H9 (cell line): ENCODE measurements around the gene HNRNPF. TPM values are rescaled to one million over a fixed set of nuclear protein-coding genes. Genes with fewer than 3 reads are reported as not detected.

Source experiments
- DNase-seq: peaks from one replicate; pipeline ENCODE4 v3.0.0-alpha.2; 2017
- H2AFZ ChIP-seq: one replicate; pipeline ENCODE4 v1.6.1; 2013; ENCODE audit warnings: mild to moderate bottlenecking, low read length, control low read depth, moderate library complexity
- H2AK5ac ChIP-seq: 2 replicates; pipeline ENCODE4 v1.6.1; 2013; ENCODE audit warnings: low read length, control low read depth, mixed read lengths; ENCODE audit not compliant: insufficient read length
- H2BK120ac ChIP-seq: one replicate; pipeline ENCODE4 v1.6.1; 2013; ENCODE audit warnings: low read depth, mild to moderate bottlenecking, low read length, control low read depth, inconsistent platforms; ENCODE audit not compliant: poor library complexity, severe bottlenecking
- H2BK12ac ChIP-seq: 2 replicates; pipeline ENCODE4 v1.6.1; 2013; ENCODE audit warnings: low read length, control low read depth, mixed read lengths, low read depth; ENCODE audit not compliant: insufficient read length
- H2BK15ac ChIP-seq: 2 replicates; pipeline ENCODE4 v1.6.1; 2013; ENCODE audit warnings: low read depth, low read length, control low read depth
- H2BK20ac ChIP-seq: one replicate; pipeline ENCODE4 v1.6.1; 2013; ENCODE audit warnings: low read depth, mild to moderate bottlenecking, low read length, control low read depth, inconsistent platforms; ENCODE audit not compliant: poor library complexity, severe bottlenecking
- H2BK5ac ChIP-seq: 2 replicates; pipeline ENCODE4 v1.6.1; 2013; ENCODE audit warnings: low read length, control low read depth, mixed read lengths; ENCODE audit not compliant: insufficient read length
- H3K14ac ChIP-seq: 2 replicates; pipeline ENCODE4 v1.6.1; 2013; ENCODE audit warnings: low read length, control low read depth; ENCODE audit not compliant: insufficient read depth
- H3K18ac ChIP-seq: 2 replicates; pipeline ENCODE4 v1.6.1; 2013; ENCODE audit warnings: low read depth, mild to moderate bottlenecking, mixed read lengths, low read length, control low read depth; ENCODE audit not compliant: insufficient read length
- H3K23ac ChIP-seq: 2 replicates; pipeline ENCODE4 v1.6.1; 2013; ENCODE audit warnings: low read length, control low read depth, mixed read lengths, low read depth; ENCODE audit not compliant: insufficient read length
- H3K23me2 ChIP-seq: 2 replicates; pipeline ENCODE4 v1.6.1; 2013; ENCODE audit warnings: low read depth, mild to moderate bottlenecking, mixed read lengths, low read length, control low read depth; ENCODE audit not compliant: insufficient read length, poor library complexity, severe bottlenecking
- H3K27ac ChIP-seq: 2 replicates; pipeline ENCODE4 v1.5.1; 2013; ENCODE audit warnings: low read length, control low read depth, mixed read lengths, low read depth; ENCODE audit not compliant: insufficient read length
- H3K27me3 ChIP-seq: 2 replicates; pipeline ENCODE4 v1.6.1; 2013; ENCODE audit warnings: low read length, control low read depth, inconsistent platforms; ENCODE audit not compliant: insufficient read depth
- H3K4ac ChIP-seq: 2 replicates; pipeline ENCODE4 v1.6.1; 2013; ENCODE audit warnings: low read depth, mild to moderate bottlenecking, control low read depth, inconsistent platforms, low read length, moderate library complexity
- H3K4me1 ChIP-seq: 2 replicates; pipeline ENCODE4 v1.6.1; 2013; ENCODE audit warnings: low read length, control low read depth, inconsistent platforms; ENCODE audit not compliant: insufficient read depth
- H3K4me2 ChIP-seq: 2 replicates; pipeline ENCODE4 v1.6.1; 2013; ENCODE audit warnings: low read length, control low read depth, mixed read lengths; ENCODE audit not compliant: insufficient read length, insufficient read depth
- H3K56ac ChIP-seq: 2 replicates; pipeline ENCODE4 v1.6.1; 2013; ENCODE audit warnings: low read depth, mild to moderate bottlenecking, mixed read lengths, low read length, control low read depth; ENCODE audit not compliant: insufficient read length
- H3K79me1 ChIP-seq: 2 replicates; pipeline ENCODE4 v1.6.1; 2013; ENCODE audit warnings: low read depth, mild to moderate bottlenecking, moderate library complexity, low read length, control low read depth, inconsistent platforms; ENCODE audit not compliant: insufficient read depth, poor library complexity, severe bottlenecking
- H3K79me2 ChIP-seq: 2 replicates; pipeline ENCODE4 v1.6.1; 2013; ENCODE audit warnings: low read length, control low read depth, inconsistent platforms; ENCODE audit not compliant: insufficient read depth
- H3K9ac ChIP-seq: 2 replicates; pipeline ENCODE4 v1.6.1; 2013; ENCODE audit warnings: low read length, control low read depth, mixed read lengths; ENCODE audit not compliant: insufficient read length; ENCODE audit errors: extremely low read depth
- H3K9me3 ChIP-seq: one replicate; pipeline ENCODE4 v1.6.1; 2013; ENCODE audit warnings: low read depth, low read length, inconsistent platforms; ENCODE audit not compliant: control insufficient read depth
- H3T11ph ChIP-seq: one replicate; pipeline ENCODE4 v1.6.1; 2013; ENCODE audit warnings: mild to moderate bottlenecking, low read length, control low read depth, inconsistent platforms
- H4K20me1 ChIP-seq: one replicate; pipeline ENCODE4 v1.6.1; 2013; ENCODE audit not compliant: control insufficient read depth, insufficient read length, insufficient read depth
- H4K5ac ChIP-seq: 2 replicates; pipeline ENCODE4 v1.6.1; 2013; ENCODE audit warnings: low read depth, mild to moderate bottlenecking, mixed read lengths, low read length, control low read depth; ENCODE audit not compliant: insufficient read length
- H4K8ac ChIP-seq: replicated peaks from 2 replicates; pipeline ENCODE4 v1.6.1; 2013; ENCODE audit warnings: low read length, control low read depth, mixed read lengths, low read depth; ENCODE audit not compliant: insufficient read length
- H4K91ac ChIP-seq: 2 replicates; pipeline ENCODE4 v1.6.1; 2013; ENCODE audit warnings: low read depth, mild to moderate bottlenecking, moderate library complexity, mixed read lengths, low read length, control low read depth; ENCODE audit not compliant: insufficient read length
- H3K27ac Mint-ChIP-seq, 3 experiments: 2 replicates in 2 of 3; 3 replicates in 1 of 3; pipeline ENCODE4 v1.8.0; 2020 to 2021; ENCODE audit warnings: mixed read lengths in 3 of 3, mild to moderate bottlenecking in 1 of 3, moderate library complexity in 1 of 3
- H3K27me3 Mint-ChIP-seq: 2 replicates; pipeline ENCODE4 v1.8.0; 2021; ENCODE audit warnings: low read depth, mild to moderate bottlenecking, moderate library complexity, mixed read lengths
- H3K36me3 Mint-ChIP-seq, 3 experiments: 2 replicates in 2 of 3; 3 replicates in 1 of 3; pipeline ENCODE4 v1.8.0; 2020 to 2021; ENCODE audit warnings: low read depth in 3 of 3, mixed read lengths in 3 of 3; ENCODE audit not compliant: insufficient read depth in 1 of 3
- H3K4me1 Mint-ChIP-seq, 2 experiments: 2 replicates each; pipeline ENCODE4 v1.8.0; 2020; ENCODE audit warnings: mixed read lengths in 2 of 2
- H3K4me3 Mint-ChIP-seq, 2 experiments: 2 replicates in 1 of 2; 3 replicates in 1 of 2; pipeline ENCODE4 v1.8.0; 2020 to 2021; ENCODE audit warnings: mild to moderate bottlenecking in 2 of 2, mixed read lengths in 2 of 2, moderate library complexity in 1 of 2
- H3K9me3 Mint-ChIP-seq, 2 experiments: 2 replicates in 1 of 2; 3 replicates in 1 of 2; pipeline ENCODE4 v1.8.0; 2020; ENCODE audit warnings: mild to moderate bottlenecking in 2 of 2, mixed read lengths in 2 of 2, moderate library complexity in 1 of 2
- CTCF ChIP-seq: fragments of 200-600 bp; sonication (generic); conservative IDR thresholded peaks from 3 replicates; pipeline ENCODE4 v1.8.0; 2021; ENCODE audit warnings: antibody characterized with exemption, mild to moderate bottlenecking
- WGBS: extraction: QIAGEN DNeasy Blood & Tissue Kit; methylation state at CpG from one replicate; pipeline ENCODE4 v1.1.7; 2013; ENCODE audit warnings: missing lambda C conversion rate, low lambda C conversion rate, mixed read lengths; ENCODE audit not compliant: insufficient read length; ENCODE audit errors: extremely low coverage; 5-methylcytosine and 5-hydroxymethylcytosine counted together
- total RNA-seq: library from RNA; stranded (reverse); gene quantifications from 2 replicates; pipeline ENCODE4 v1.2.1, GENCODE V29; 2021

HNRNPF gene
- total RNA-seq, 1 experiment from 2014 or later, result 411 TPM

GRCh38 chr10:43348511-43349312, 60.3 kb downstream of the HNRNPF start:
- no peak overlapping the region for H3K27ac ChIP-seq
- H2BK120ac ChIP-seq, result no peak overlapping the region
- H3K9me3 ChIP-seq, result no peaks in the 10 kb centered on the region
- no peak overlapping the region for H2BK5ac ChIP-seq
- no peak overlapping the region for H4K8ac ChIP-seq
- H4K20me1 ChIP-seq, result no peaks in the 10 kb centered on the region
- no CpG with 5 or more reads among the region's 13 CpGs for WGBS
- no peak overlapping the region; a peak in 1 of 5 replicates for H3K4me3 Mint-ChIP-seq
- no peak overlapping the region for H2AFZ ChIP-seq
- H3K14ac ChIP-seq, result no peak overlapping the region
- H2BK15ac ChIP-seq, result no peak overlapping the region
- no peaks in the 10 kb centered on the region for H3K79me2 ChIP-seq
- no peak overlapping the region for H3K4me2 ChIP-seq
- TF ChIP-seq CTCF, result peak; percentile 97
- H3K27ac Mint-ChIP-seq, result peak overlapping the region in 1 of 3 experiments; percentile 51; a peak in 4 of 7 replicates
- H3K23ac ChIP-seq, result no peak overlapping the region
- no peak overlapping the region for H3K18ac ChIP-seq
- no peak overlapping the region for H3T11ph ChIP-seq
- no peak overlapping the region for H2AK5ac ChIP-seq
- no peak overlapping the region for H4K5ac ChIP-seq
- H3K4me1 Mint-ChIP-seq, result peaks cover 20 to 21% of the 10 kb centered on the region in 2 experiments
- H2BK20ac ChIP-seq, result no peak overlapping the region
- H3K79me1 ChIP-seq, result no peaks in the 10 kb centered on the region
- DNase-seq, result peak; percentile 90
- H3K56ac ChIP-seq, result no peak overlapping the region
- no peaks in the 10 kb centered on the region for H3K36me3 Mint-ChIP-seq
- H3K23me2 ChIP-seq, result no peaks in the 10 kb centered on the region
- peaks cover 2% of the 10 kb centered on the region; the same call in 1 of the 2 replicates for H3K4me1 ChIP-seq
- H3K9ac ChIP-seq, result no peak overlapping the region
- H3K4ac ChIP-seq, result no peak overlapping the region
- no peaks in the 10 kb centered on the region for H3K9me3 Mint-ChIP-seq
- H2BK12ac ChIP-seq, result no peak overlapping the region
- no peaks in the 10 kb centered on the region for H3K27me3 Mint-ChIP-seq
- H4K91ac ChIP-seq, result no peak overlapping the region
- no peaks in the 10 kb centered on the region for H3K27me3 ChIP-seq
